Neutrophil (primary cell): ENCODE data around the gene S100A1.

ENCODE experiments used
- H3K27ac ChIP-seq: fragments of 200-600 bp; sonication (generic); 2 replicates; pipeline ENCODE4 v1.5.1; 2016; ENCODE audit warnings: mild to moderate bottlenecking, moderate library complexity
- H3K27me3 ChIP-seq: fragments of 200-600 bp; sonication (generic); 2 replicates; pipeline ENCODE4 v1.6.0; 2016; ENCODE audit warnings: mild to moderate bottlenecking
- H3K36me3 ChIP-seq: fragments of 200-600 bp; sonication (generic); 2 replicates; pipeline ENCODE4 v1.5.1; 2017
- H3K4me1 ChIP-seq, 2 experiments: fragments of 200-600 bp in 1 of 2; sonication (generic) in 1 of 2; 1 replicate in 1 of 2; 2 replicates in 1 of 2; pipeline versions ENCODE4 v1.5.1 to v1.6.1; 2013 to 2016; ENCODE audit warnings: low read depth in 1 of 2, low read length in 1 of 2, mild to moderate bottlenecking in 1 of 2, moderate library complexity in 1 of 2; ENCODE audit not compliant: control insufficient read depth in 1 of 2, insufficient read depth in 1 of 2
- H3K4me3 ChIP-seq, 2 experiments: fragments of 200-600 bp in 1 of 2; sonication (generic) in 1 of 2; 1 replicate in 1 of 2; 2 replicates in 1 of 2; pipeline ENCODE4 v1.5.1; 2013 to 2016; ENCODE audit warnings: low read depth in 1 of 2, low read length in 1 of 2, mild to moderate bottlenecking in 1 of 2, moderate library complexity in 1 of 2
- H3K9me3 ChIP-seq: fragments of 200-600 bp; sonication (generic); 2 replicates; pipeline ENCODE4 v1.5.1; 2016
- TF ChIP-seq, protein P1 (sequence below): fragments of 200-600 bp; sonication (generic); IDR thresholded peaks from 2 replicates; pipeline ENCODE4 v1.5.1; 2016; ENCODE audit warnings: antibody characterized with exemption

The S100A1 gene

DNA sequence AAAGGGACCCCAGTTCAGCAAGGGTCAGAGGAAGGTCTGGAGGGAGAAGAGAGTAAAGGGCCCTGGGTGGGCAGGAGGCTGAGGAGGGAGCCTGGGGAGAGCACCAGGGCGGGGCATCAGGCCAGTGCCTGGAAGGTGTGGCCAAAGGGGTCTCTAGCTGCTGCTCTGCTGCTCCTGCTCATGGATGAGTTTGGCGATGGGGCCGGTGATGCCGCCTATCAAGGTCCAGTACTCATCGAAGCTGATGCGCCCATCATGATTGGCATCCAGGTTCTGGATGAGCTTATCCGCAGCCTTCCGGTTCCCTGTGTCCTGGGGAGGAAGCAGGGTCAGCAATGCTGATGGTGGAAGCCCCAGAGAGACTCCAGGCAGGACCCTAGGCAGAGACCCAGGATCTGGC is 20.9 kb upstream of the S100A1 start:
- Histone ChIP-seq H3K9me3 (no peaks in the 10 kb centered on the region), H3K4me1 (no peaks in the 10 kb centered on the region), H3K27me3 (peaks cover 66% of the 10 kb centered on the region), H3K4me3 (no peak overlapping the region), H3K27ac (no peak overlapping the region), H3K36me3 (no peaks in the 10 kb centered on the region)
- TF ChIP-seq, protein P1, sequence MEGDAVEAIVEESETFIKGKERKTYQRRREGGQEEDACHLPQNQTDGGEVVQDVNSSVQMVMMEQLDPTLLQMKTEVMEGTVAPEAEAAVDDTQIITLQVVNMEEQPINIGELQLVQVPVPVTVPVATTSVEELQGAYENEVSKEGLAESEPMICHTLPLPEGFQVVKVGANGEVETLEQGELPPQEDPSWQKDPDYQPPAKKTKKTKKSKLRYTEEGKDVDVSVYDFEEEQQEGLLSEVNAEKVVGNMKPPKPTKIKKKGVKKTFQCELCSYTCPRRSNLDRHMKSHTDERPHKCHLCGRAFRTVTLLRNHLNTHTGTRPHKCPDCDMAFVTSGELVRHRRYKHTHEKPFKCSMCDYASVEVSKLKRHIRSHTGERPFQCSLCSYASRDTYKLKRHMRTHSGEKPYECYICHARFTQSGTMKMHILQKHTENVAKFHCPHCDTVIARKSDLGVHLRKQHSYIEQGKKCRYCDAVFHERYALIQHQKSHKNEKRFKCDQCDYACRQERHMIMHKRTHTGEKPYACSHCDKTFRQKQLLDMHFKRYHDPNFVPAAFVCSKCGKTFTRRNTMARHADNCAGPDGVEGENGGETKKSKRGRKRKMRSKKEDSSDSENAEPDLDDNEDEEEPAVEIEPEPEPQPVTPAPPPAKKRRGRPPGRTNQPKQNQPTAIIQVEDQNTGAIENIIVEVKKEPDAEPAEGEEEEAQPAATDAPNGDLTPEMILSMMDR = no peak

DNA sequence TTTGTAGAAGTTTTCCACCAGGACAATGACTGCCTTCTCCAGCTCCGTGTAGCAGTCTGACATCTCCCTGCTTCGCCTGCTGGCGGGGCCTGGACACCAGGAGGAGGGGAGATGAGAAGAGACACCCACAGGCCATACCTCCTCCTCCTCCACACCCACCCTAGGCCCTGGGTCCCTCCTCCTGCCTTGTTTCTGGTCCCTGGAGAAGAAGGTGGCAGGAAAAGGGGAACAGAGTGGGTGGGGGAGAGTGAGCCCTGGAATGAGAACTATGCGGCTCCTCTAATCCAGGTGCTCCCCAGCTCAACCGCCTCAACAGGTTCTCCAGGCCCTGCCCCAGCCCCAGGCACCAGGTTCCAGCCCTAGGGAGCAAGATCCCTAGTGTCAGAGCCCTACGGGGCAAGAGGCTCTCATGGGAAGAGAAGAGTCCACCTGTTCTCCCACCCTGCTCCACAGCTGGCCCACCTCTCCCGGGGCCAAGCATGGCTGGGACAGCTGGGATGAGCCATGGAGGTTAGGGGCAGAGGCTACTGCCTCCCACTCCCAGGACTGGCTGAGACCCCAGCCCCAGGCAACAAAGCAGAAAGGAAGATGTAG is 20.0 kb upstream of the S100A1 start:
- no peaks in the 10 kb centered on the region for H3K4me1 ChIP-seq
- H3K27me3 ChIP-seq = peaks cover 58% of the 10 kb centered on the region
- no peaks in the 10 kb centered on the region for H3K9me3 ChIP-seq
- no peaks in the 10 kb centered on the region for H3K36me3 ChIP-seq
- TF ChIP-seq, protein P1 = no peak
- H3K27ac ChIP-seq = no peak overlapping the region
- H3K4me3 ChIP-seq = no peak overlapping the region

DNA sequence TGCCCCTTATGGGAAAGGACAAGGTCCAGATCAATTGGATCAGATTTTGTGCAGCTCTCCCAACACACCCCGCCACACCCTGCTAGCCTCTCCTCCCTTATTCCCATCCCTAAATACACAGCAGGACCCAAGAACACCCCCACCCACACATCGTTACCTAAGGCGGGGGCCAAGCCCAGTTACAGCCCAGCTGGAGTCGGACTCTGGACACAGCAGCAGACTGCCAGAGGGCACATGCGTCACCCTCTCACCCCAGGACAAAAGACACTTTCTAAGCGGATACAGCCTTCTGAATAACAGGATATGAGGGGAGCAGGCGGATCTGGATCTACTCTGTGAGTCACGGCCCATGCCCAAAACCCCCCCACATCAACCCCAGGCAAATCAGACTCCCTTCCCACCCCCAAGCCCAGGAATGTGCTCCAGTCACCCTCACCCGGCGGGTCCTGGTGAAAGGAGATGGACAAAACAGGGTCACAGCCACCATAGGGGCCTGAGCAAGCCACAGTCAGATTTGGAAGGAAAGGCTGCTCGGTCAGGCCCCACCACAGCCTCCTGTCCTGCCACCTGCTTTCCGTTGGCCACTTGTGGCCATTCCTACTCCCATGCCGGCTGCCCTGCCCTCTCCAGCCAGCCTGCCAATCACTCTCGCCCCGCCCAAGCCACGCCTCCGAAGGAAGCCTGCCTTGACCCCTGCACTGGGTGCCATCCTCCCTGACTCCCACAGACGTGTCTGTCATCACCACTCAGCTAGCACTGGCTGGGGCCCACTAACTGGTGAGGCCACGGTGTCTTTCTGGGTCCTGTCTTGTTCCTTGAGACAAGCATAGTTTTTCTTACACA is 19.3 kb upstream of the S100A1 start:
- H3K36me3 ChIP-seq = no peaks in the 10 kb centered on the region
- H3K4me1 ChIP-seq = no peaks in the 10 kb centered on the region
- TF ChIP-seq, protein P1 = no peak
- no peak overlapping the region for H3K4me3 ChIP-seq
- no peak overlapping the region for H3K27ac ChIP-seq
- H3K9me3 ChIP-seq = no peaks in the 10 kb centered on the region
- peaks cover 50% of the 10 kb centered on the region for H3K27me3 ChIP-seq

DNA sequence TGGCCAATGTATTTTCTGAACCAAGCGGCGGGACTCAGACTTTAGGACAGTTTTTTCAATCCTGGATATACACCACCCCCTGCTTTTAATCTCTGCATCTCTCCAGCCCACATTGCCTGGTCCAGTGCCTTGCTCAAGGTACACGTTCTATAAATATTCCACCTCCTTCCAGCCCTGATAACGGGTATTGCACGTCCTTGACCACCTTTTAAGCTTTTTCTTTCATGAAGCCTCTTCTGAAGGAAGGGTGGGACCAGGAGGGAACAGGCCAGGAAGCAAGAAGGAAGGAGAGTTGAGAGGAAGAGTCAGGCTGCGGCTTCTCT is 18.7 kb upstream of the S100A1 start:
- H3K4me3 ChIP-seq = no peak overlapping the region
- peaks cover 44% of the 10 kb centered on the region for H3K27me3 ChIP-seq
- H3K36me3 ChIP-seq = no peaks in the 10 kb centered on the region
- TF ChIP-seq, protein P1 = no peak
- H3K9me3 ChIP-seq = no peaks in the 10 kb centered on the region
- H3K27ac ChIP-seq = no peak overlapping the region
- H3K4me1 ChIP-seq = no peaks in the 10 kb centered on the region

DNA sequence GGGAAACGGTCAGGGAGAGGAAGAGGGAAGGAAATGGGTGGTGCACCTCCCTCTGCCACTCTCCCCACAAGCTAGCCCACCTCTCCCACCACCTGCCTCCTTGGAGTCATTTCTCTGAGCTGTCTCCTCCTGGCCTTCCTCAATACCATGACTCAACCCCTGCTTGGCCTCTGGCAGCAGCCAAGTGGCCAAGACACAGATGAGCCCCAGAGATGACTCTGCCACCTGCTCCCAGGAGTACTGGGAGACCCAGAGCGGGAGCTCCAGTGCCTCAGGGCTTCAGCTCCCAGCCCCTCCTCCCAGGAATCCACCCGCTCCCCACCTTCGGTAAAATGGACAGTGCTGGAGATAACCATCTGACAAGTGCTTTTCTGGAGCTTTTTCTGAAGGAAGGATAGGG is 17.9 kb upstream of the S100A1 start:
- Histone ChIP-seq H3K4me3 (no peak overlapping the region), H3K36me3 (no peaks in the 10 kb centered on the region), H3K27me3 (peaks cover 36% of the 10 kb centered on the region), H3K27ac (no peak overlapping the region), H3K9me3 (no peaks in the 10 kb centered on the region), H3K4me1 (no peaks in the 10 kb centered on the region)
- TF ChIP-seq, protein P1 = no peak
